Loucy (cell line): Measurements from ENCODE around the gene ITGA6.
A peak's percentile ranks its signal among the peaks of the same experiment; 100 is the strongest.

Source experiments
- H2AFZ ChIP-seq: fragments of 200-600 bp; sonication (generic); 2 replicates; pipeline ENCODE4 v1.6.0; 2016; ENCODE audit warnings: antibody characterized with exemption, mild to moderate bottlenecking, low read length, moderate library complexity
- H3F3A ChIP-seq: fragments of 200-600 bp; 2 replicates; pipeline ENCODE4 v1.6.0; 2016; ENCODE audit warnings: antibody characterized with exemption, low read depth, mild to moderate bottlenecking
- H3K27me3 ChIP-seq: fragments of 200-600 bp; sonication (generic); 2 replicates; pipeline ENCODE4 v1.6.1; 2014; ENCODE audit warnings: low read length, mild to moderate bottlenecking; ENCODE audit not compliant: insufficient read depth, poor library complexity, severe bottlenecking
- H3K36me3 ChIP-seq: fragments of 200-600 bp; sonication (generic); 2 replicates; pipeline ENCODE4 v1.6.1; 2016; ENCODE audit warnings: low read length; ENCODE audit not compliant: insufficient read depth
- H3K4me1 ChIP-seq: fragments of 200-600 bp; sonication (generic); 2 replicates; pipeline ENCODE4 v1.5.1; 2014; ENCODE audit warnings: low read length, mild to moderate bottlenecking; ENCODE audit not compliant: insufficient read depth, poor library complexity, severe bottlenecking
- H3K4me2 ChIP-seq: fragments of 200-600 bp; sonication (generic); 2 replicates; pipeline ENCODE4 v1.6.0; 2014; ENCODE audit warnings: antibody characterized with exemption, low read length, low read depth, mild to moderate bottlenecking; ENCODE audit not compliant: poor library complexity, severe bottlenecking
- H3K4me3 ChIP-seq: fragments of 200-600 bp; sonication (generic); 2 replicates; pipeline ENCODE4 v1.5.1; 2014; ENCODE audit warnings: low read length, mild to moderate bottlenecking, mixed read lengths; ENCODE audit not compliant: poor library complexity, severe bottlenecking
- H3K79me2 ChIP-seq: fragments of 200-600 bp; sonication (generic); 2 replicates; pipeline ENCODE4 v1.6.1; 2014; ENCODE audit warnings: low read length; ENCODE audit not compliant: insufficient read depth
- H3K9ac ChIP-seq: fragments of 200-600 bp; sonication (generic); 2 replicates; pipeline ENCODE4 v1.6.0; 2014; ENCODE audit warnings: mild to moderate bottlenecking, low read depth, low read length, moderate library complexity; ENCODE audit not compliant: poor library complexity, severe bottlenecking
- H3K9me2 ChIP-seq: fragments of 200-600 bp; sonication (generic); replicated peaks from 2 replicates; pipeline ENCODE4 v1.6.1; 2016; ENCODE audit warnings: low read depth, low read length, mixed read lengths
- H3K9me3 ChIP-seq: fragments of 200-600 bp; sonication (generic); 2 replicates; pipeline ENCODE4 v1.6.1; 2014; ENCODE audit warnings: mild to moderate bottlenecking, antibody characterized with exemption, low read length, low read depth; ENCODE audit not compliant: insufficient read depth
- H4K20me1 ChIP-seq: fragments of 200-600 bp; sonication (generic); 2 replicates; pipeline ENCODE4 v1.6.0; 2014; ENCODE audit warnings: antibody characterized with exemption, low read length, mild to moderate bottlenecking; ENCODE audit not compliant: insufficient read depth, poor library complexity, severe bottlenecking
- EZH2phosphoT487 ChIP-seq: fragments of 200-600 bp; IDR thresholded peaks from 2 replicates; pipeline ENCODE4 v1.6.1; 2018; ENCODE audit warnings: antibody characterized with exemption, mild to moderate bottlenecking, moderate library complexity, borderline replicate concordance
- TF ChIP-seq, protein P1 (sequence below): fragments of 200-600 bp; sonication (generic); conservative IDR thresholded peaks from 2 replicates; pipeline ENCODE4 v1.5.1; 2014; ENCODE audit warnings: mild to moderate bottlenecking, antibody characterized with exemption, low read length

Gene ITGA6

DNA sequence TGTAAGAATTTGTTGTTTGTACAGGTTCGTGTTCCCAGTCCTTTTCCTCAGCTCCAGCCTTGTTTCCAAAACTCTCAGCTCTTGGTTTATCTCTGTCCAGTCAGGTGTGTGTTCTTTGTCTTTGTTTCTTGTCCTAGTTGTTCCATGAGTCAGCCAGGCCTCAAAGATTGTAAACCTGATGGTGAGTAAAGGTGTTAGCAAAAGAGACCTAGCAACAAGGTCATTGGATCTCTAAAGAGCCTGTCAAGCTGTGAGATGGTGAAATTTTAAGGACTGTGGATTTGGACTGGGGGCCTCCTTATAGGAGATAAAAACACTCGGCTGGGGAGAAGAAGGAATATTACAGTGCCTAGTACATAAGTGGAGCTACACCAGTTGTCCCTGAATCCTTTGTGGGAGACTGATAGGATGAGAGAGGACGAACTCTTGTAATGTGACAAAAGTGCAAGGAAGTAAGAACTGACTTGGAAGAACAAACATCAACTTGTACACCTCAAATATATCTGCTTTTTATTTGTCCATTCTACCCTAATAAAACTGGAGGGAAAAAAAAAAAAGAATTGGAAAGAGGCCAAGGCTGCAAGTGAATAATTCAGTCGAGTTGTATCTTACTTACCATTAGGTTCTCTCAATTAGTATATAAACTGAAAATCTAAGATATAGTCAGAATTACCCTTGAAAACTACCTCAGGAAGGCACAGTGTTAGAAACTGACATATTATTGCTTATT lies 37.2 kb downstream of the ITGA6 start:
- H2AFZ ChIP-seq = no peak overlapping the region
- peaks cover 12% of the 10 kb centered on the region for H3F3A ChIP-seq
- no peaks in the 10 kb centered on the region for H4K20me1 ChIP-seq
- H3K9ac ChIP-seq = peak overlapping the region; percentile 68
- H3K4me1 ChIP-seq = peaks cover 60% of the 10 kb centered on the region
- H3K9me2 ChIP-seq = no peaks in the 10 kb centered on the region
- peak overlapping the region; percentile 83 for H3K4me2 ChIP-seq
- TF ChIP-seq, protein P1, sequence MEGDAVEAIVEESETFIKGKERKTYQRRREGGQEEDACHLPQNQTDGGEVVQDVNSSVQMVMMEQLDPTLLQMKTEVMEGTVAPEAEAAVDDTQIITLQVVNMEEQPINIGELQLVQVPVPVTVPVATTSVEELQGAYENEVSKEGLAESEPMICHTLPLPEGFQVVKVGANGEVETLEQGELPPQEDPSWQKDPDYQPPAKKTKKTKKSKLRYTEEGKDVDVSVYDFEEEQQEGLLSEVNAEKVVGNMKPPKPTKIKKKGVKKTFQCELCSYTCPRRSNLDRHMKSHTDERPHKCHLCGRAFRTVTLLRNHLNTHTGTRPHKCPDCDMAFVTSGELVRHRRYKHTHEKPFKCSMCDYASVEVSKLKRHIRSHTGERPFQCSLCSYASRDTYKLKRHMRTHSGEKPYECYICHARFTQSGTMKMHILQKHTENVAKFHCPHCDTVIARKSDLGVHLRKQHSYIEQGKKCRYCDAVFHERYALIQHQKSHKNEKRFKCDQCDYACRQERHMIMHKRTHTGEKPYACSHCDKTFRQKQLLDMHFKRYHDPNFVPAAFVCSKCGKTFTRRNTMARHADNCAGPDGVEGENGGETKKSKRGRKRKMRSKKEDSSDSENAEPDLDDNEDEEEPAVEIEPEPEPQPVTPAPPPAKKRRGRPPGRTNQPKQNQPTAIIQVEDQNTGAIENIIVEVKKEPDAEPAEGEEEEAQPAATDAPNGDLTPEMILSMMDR = no peak
- no peak for TF ChIP-seq EZH2phosphoT487
- no peaks in the 10 kb centered on the region for H3K9me3 ChIP-seq
- H3K36me3 ChIP-seq = peaks cover 28% of the 10 kb centered on the region; the same call in 1 of the 2 replicates
- H3K27me3 ChIP-seq = no peaks in the 10 kb centered on the region
- peaks cover 36% of the 10 kb centered on the region for H3K79me2 ChIP-seq
- peak overlapping the region; percentile 58 for H3K4me3 ChIP-seq

DNA sequence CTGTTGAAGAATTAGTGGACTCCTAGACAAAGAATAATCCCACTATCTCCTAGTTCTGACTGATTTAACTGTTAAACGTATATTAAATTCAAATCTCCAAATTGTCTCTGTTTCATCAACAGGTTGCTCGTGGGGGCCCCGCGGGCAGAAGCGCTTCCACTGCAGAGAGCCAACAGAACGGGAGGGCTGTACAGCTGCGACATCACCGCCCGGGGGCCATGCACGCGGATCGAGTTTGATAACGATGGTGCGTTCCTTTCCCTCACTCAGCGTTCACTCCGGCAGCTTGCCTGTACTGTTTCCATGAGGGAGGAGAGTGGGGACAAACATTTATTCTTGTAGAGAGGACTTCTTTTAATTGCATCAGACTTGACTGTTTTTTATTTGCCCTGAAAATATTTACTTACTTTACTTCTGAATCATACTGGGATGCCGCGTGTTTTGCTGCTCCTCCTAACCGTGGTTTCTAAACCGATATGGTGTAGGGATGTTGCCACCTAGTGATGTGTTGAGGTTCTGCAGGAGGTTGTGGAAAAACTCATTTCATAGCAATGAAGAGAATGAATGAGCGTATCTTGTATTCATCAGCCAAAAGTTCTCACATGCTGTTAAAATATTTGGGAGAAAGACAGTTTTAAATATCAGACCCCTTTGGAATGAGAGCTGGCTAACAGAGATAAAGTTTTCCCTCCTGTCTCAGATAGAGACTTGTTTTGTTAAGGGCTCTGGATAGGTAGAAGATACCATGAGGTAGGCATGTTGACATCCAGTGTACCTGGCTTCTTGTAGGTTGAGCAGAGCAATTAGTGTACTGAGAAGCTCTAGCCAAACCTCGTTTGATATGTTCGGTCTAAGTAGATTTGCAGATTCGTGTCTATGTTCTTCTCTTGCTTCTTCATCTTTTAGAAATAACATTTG lies 38.3 kb downstream of the ITGA6 start:
- Histone ChIP-seq H3K79me2 (peaks cover 30% of the 10 kb centered on the region), H4K20me1 (no peaks in the 10 kb centered on the region), H3K9ac (peak overlapping the region; percentile 25), H3K9me3 (no peaks in the 10 kb centered on the region), H3K9me2 (no peaks in the 10 kb centered on the region), H3K27me3 (no peaks in the 10 kb centered on the region), H3K4me1 (peaks cover 49% of the 10 kb centered on the region), H3K4me3 (no peak overlapping the region), H2AFZ (no peak overlapping the region), H3F3A (peaks cover 12% of the 10 kb centered on the region), H3K36me3 (peaks cover 28% of the 10 kb centered on the region; the same call in 1 of the 2 replicates), H3K4me2 (peak overlapping the region; percentile 83)
- TF ChIP-seq, protein P1 = peak; percentile 97
- no peak for TF ChIP-seq EZH2phosphoT487

DNA sequence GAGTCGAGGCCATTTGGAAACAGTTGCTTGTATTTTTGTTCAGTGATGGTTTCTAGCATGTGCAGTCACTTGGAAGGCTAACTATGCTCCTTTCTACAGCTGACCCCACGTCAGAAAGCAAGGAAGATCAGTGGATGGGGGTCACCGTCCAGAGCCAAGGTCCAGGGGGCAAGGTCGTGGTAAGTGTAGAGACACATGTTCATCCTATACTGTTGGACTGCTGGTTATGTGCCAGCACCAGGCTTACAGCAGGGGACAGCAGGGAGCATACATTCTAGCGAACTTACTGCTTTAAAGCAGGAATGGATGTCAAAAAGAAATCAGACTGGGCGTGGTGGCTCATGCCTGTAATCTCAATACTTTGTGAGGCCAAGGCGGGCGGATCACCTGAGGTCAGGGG lies 40.0 kb downstream of the ITGA6 start:
- H2AFZ ChIP-seq = no peak overlapping the region
- no peak overlapping the region for H3K9ac ChIP-seq
- H3K9me3 ChIP-seq = no peaks in the 10 kb centered on the region
- no peaks in the 10 kb centered on the region for H4K20me1 ChIP-seq
- peaks cover 12% of the 10 kb centered on the region for H3F3A ChIP-seq
- no peaks in the 10 kb centered on the region for H3K9me2 ChIP-seq
- peaks cover 17% of the 10 kb centered on the region for H3K79me2 ChIP-seq
- H3K4me3 ChIP-seq = no peak overlapping the region
- peaks cover 33% of the 10 kb centered on the region for H3K4me1 ChIP-seq
- no peak overlapping the region for H3K4me2 ChIP-seq
- TF ChIP-seq EZH2phosphoT487 = no peak
- TF ChIP-seq, protein P1 = no peak
- H3K36me3 ChIP-seq = peaks cover 41% of the 10 kb centered on the region; the same call in 1 of the 2 replicates
- H3K27me3 ChIP-seq = no peaks in the 10 kb centered on the region
